ENCODE data around the gene ATP10B. TPM values are rescaled to one million over a fixed set of nuclear protein-coding genes. Genes with fewer than 3 reads are reported as not detected.
"Not testable (repeated sequence)": the region's sequence is repeated elsewhere in the genome, so short reads cannot be mapped to it uniquely, and the experiment has no call there.

Gene ATP10B
- total RNA-seq, 2 donors from 2014 or later: 162 to 232 TPM

- Histone ChIP-seq H3K4me1 (no peaks in the 10 kb centered on the region), H3K27ac (no peak overlapping the region), H3K9me3 (no peaks in the 10 kb centered on the region), H3K9ac (ENCODE audit: low read depth in 2 of 2, low read length in 2 of 2) (no peak overlapping the region), H3K4me3 (no peak overlapping the region), H3K27me3 (no peaks in the 10 kb centered on the region), H3K36me3 (no peaks in the 10 kb centered on the region)
- no peak for DNase-seq
- TF ChIP-seq, protein P1, sequence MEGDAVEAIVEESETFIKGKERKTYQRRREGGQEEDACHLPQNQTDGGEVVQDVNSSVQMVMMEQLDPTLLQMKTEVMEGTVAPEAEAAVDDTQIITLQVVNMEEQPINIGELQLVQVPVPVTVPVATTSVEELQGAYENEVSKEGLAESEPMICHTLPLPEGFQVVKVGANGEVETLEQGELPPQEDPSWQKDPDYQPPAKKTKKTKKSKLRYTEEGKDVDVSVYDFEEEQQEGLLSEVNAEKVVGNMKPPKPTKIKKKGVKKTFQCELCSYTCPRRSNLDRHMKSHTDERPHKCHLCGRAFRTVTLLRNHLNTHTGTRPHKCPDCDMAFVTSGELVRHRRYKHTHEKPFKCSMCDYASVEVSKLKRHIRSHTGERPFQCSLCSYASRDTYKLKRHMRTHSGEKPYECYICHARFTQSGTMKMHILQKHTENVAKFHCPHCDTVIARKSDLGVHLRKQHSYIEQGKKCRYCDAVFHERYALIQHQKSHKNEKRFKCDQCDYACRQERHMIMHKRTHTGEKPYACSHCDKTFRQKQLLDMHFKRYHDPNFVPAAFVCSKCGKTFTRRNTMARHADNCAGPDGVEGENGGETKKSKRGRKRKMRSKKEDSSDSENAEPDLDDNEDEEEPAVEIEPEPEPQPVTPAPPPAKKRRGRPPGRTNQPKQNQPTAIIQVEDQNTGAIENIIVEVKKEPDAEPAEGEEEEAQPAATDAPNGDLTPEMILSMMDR (IDR thresholded peaks at IDR 0.05): no peak
- intact Hi-C loops (cut with DNase I): no loop called here
Measured at GRCh38 chr5:160743027-160743426, 109.0 kb downstream of the ATP10B start.

DNA sequence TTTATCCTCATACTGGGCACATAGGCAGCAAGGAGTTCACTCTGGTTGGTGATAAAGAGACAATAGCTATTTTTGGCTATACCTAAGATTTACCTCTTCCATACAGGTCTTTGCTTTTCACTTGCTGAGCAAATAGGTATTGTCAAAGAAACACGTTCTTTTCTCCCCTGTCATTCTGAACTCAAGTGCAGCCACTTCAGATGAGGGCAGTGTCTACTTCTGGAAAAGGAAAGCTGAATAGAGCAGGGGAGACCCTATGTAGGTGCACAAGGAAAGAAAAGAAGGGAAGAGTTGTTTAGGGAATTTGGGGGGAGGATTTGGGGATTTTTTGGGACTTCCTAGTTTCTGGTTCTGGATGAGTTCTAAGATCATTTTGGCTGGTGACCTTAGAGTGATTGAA is 109.6 kb downstream of the ATP10B start:
- H3K27ac ChIP-seq: no peak overlapping the region

DNA sequence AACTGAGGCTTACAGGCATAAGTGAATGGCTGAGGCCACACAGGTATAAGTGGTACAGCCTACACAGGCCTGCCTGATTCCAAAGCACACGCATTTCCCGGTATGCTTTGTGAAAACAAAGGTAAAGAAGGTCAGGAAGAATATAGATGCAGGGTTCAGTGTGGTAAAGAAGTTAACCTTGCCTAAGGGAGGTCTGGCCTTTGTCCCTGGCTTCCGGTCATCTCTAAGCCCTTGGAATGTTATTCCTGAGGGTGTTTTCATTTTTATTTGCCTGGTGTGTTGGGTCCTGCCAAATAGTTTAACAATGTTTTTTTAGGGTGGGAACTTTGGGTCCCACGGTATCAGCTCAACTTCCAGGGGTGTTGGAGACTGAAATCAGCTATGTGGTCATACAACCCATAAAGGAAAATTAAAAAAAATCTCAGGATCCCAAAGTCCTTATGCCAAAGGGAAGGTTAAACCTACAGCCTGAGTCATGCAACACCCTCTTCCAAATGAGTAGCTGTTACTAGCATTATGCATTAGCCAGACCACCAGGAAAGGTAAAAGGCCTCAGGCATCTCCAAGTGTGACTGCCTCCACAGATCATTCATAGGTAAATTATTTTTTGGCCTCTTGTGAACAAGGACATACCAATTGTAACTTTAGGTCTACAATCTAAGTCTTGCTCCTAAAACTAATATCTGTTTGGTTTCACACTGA is 124.6 kb downstream of the ATP10B start:
- H3K4me1 ChIP-seq: no peaks in the 10 kb centered on the region
- no peak overlapping the region for H3K27ac ChIP-seq
- intact Hi-C loops (cut with DNase I): no loop called here
- no peaks in the 10 kb centered on the region for H3K9me3 ChIP-seq
- H3K9ac ChIP-seq (ENCODE audit: low read depth in 2 of 2, low read length in 2 of 2): no peak overlapping the region
- no peak overlapping the region for H3K4me3 ChIP-seq
- no peaks in the 10 kb centered on the region for H3K36me3 ChIP-seq
- H3K27me3 ChIP-seq: no peaks in the 10 kb centered on the region
- no peak for DNase-seq
- TF ChIP-seq, protein P1 (IDR thresholded peaks at IDR 0.05): no peak

More for the DNA sequence above, 109.6 kb downstream of the ATP10B start:
- no peak overlapping the region for H3K9ac ChIP-seq (ENCODE audit: low read depth in 2 of 2, low read length in 2 of 2)
- intact Hi-C loops (cut with DNase I): no loop called here
- H3K4me3 ChIP-seq: no peak overlapping the region
- TF ChIP-seq, protein P1 (IDR thresholded peaks at IDR 0.05): no peak
- H3K9me3 ChIP-seq: no peaks in the 10 kb centered on the region
- no peak for DNase-seq
- H3K36me3 ChIP-seq: no peaks in the 10 kb centered on the region
- H3K27me3 ChIP-seq: no peaks in the 10 kb centered on the region
- no peaks in the 10 kb centered on the region for H3K4me1 ChIP-seq

DNA sequence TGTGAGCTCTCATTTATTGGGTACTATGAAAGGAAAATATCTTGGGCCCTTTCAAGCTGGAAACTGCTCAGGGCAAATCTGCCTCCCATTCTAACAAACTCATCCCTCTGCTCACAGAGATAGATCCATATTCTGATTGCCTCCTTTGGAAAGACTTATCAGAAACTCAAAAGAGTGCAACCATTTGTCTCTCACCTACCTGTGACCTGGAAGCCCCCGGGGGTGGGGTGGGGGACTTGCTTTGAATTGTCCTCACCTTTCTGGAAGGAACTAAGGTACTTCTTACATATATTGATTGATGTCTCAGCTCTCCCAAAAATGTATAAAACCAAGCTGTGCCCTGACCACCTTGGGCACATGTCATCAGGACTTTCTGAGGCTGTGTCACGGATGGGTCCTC is 125.3 kb downstream of the ATP10B start:
- Histone ChIP-seq H3K27ac (no peak overlapping the region), H3K27me3 (no peaks in the 10 kb centered on the region), H3K36me3 (no peaks in the 10 kb centered on the region), H3K9ac (ENCODE audit: low read depth in 2 of 2, low read length in 2 of 2) (no peak overlapping the region), H3K4me3 (no peak overlapping the region), H3K9me3 (no peaks in the 10 kb centered on the region), H3K4me1 (no peaks in the 10 kb centered on the region)
- intact Hi-C loops (cut with DNase I): no loop called here
- TF ChIP-seq, protein P1 (IDR thresholded peaks at IDR 0.05): no peak
- DNase-seq: no peak

DNA sequence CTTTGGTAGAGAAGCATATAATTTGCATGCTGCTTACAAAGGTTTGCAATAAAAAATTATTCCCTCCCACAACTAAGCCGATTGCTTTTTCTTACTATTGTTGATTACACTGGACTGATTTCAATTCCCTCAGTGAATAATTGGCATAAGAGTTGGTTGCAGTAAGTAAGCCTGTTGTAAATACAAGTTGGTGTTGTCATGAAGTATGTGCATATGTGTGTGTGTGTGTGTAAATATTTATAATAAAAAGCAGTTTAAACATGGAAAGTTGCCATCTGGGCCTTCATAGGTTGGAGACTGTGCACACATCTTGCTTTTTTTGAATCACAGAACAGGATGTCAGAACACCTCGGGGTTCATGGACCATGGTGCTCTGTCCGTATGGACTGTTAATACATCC is 131.2 kb downstream of the ATP10B start:
- H3K4me3 ChIP-seq: no peak overlapping the region
- H3K27me3 ChIP-seq: no peaks in the 10 kb centered on the region
- TF ChIP-seq, protein P1 (IDR thresholded peaks at IDR 0.05): no peak
- H3K4me1 ChIP-seq: no peaks in the 10 kb centered on the region
- no peak overlapping the region for H3K9ac ChIP-seq (ENCODE audit: low read depth in 2 of 2, low read length in 2 of 2)
- no peak overlapping the region for H3K27ac ChIP-seq
- H3K9me3 ChIP-seq: no peaks in the 10 kb centered on the region
- DNase-seq: no peak
- no peaks in the 10 kb centered on the region for H3K36me3 ChIP-seq
- intact Hi-C loops (cut with DNase I): no loop called here

- H3K27ac ChIP-seq; H3K9ac ChIP-seq (ENCODE audit: low read depth in 2 of 2, low read length in 2 of 2); DNase-seq; H3K9me3 ChIP-seq; H3K36me3 ChIP-seq; H3K4me3 ChIP-seq; H3K27me3 ChIP-seq; intact Hi-C loops (cut with DNase I); H3K4me1 ChIP-seq: not testable (repeated sequence)
Measured at GRCh38 chr5:160715508-160715907, 136.5 kb downstream of the ATP10B start.
